ENCODE data around the gene MAFG. TPM values are rescaled to one million over a fixed set of nuclear protein-coding genes. Genes with fewer than 3 reads are reported as not detected.

The MAFG gene
- total RNA-seq, 1 donor from 2014 or later: 8.1 TPM

DNA sequence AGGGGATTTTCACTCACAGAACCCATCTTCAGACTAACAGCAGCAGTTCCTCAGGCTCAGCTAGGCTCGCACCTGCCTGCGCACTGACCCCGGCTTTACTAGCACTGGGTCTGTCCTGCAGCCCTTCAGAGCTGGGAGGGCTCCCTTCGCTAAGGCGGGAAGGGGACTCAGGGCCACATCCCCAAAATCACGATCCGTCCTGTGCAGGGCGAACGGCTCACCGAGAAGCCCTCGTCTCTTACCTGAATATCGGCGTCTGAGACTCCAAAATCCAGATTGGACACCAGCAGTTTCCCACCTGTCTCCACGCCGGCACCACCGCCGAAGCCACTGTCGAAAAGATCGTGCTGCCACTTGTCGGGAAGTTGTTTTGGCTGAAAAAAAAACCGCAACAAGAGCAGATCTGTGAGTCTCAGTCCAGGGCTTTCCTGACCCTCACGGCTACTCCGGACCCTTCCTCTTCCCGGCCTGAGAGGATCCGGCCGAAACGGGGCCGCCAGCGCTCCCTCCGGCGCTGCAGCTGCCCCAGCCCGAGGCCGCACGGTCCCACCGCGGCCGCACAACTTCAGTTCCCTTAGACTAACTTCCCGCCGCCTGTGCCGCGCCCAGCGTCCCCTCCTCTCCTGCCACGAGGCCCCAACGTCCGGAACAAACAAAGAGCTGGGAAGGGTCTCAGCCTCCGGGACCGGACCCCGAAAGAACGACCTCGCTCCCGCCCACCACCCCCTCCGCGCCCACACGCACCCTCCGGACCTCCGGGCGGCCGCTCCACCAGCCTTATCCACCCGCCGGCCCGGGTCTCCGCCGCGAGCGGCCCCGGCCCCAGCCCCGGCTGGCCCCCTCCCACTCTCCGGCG, 36.9 kb downstream of the MAFG start:
- Mint-ChIP-seq H3K9me3 (no peaks in the 10 kb centered on the region), H3K4me1 (peaks cover 16% of the 10 kb centered on the region), H3K4me3 (peak overlapping the region; percentile 92), H3K27ac (no peak overlapping the region), H3K36me3 (peaks cover 23% of the 10 kb centered on the region), H3K27me3 (ENCODE audit: insufficient read depth, low read depth) (peaks cover 3% of the 10 kb centered on the region)
- peak; percentile 50 for DNase-seq (ENCODE audit: low spot score)
- H3F3A ChIP-seq (ENCODE audit: low read depth): peaks cover 23% of the 10 kb centered on the region
- H3K36me3 ChIP-seq: peaks cover 12% of the 10 kb centered on the region
- no peak overlapping the region for H2AFZ ChIP-seq (replicated peaks)
- H3K27me3 ChIP-seq: no peaks in the 10 kb centered on the region
- H3K4me2 ChIP-seq: peak overlapping the region; percentile 83
- no peaks in the 10 kb centered on the region for H3K9me3 ChIP-seq (ENCODE audit: low read depth)
- peaks cover 7% of the 10 kb centered on the region for H3K4me1 ChIP-seq
- no peak overlapping the region for H3K27ac ChIP-seq
- H3K9ac ChIP-seq: peak overlapping the region; percentile 96
- H3K79me2 ChIP-seq (ENCODE audit: low read depth): peaks cover 68% of the 10 kb centered on the region
- no peak for TF ChIP-seq EZH2 (IDR thresholded peaks at IDR 0.05)
- TF ChIP-seq EZH2phosphoT487 (IDR thresholded peaks at IDR 0.05): no peak
- TF ChIP-seq CTCF (IDR thresholded peaks at IDR 0.05): no peak
- H3K4me3 ChIP-seq: peak overlapping the region; percentile 87
- peaks cover 22% of the 10 kb centered on the region for H4K20me1 ChIP-seq (ENCODE audit: low read depth)

- H3K36me3 Mint-ChIP-seq: peaks cover 26% of the 10 kb centered on the region
- Histone ChIP-seq H3K9ac (peak overlapping the region; percentile 96), H3K27ac (no peak overlapping the region), H3K36me3 (peaks cover 12% of the 10 kb centered on the region), H3K4me2 (peak overlapping the region; percentile 83), H3K27me3 (no peaks in the 10 kb centered on the region), H3K79me2 (ENCODE audit: low read depth) (peaks cover 68% of the 10 kb centered on the region), H3K4me3 (peak overlapping the region; percentile 87), H3K9me3 (ENCODE audit: low read depth) (no peaks in the 10 kb centered on the region), H3F3A (ENCODE audit: low read depth) (peaks cover 23% of the 10 kb centered on the region), H4K20me1 (ENCODE audit: low read depth) (peaks cover 22% of the 10 kb centered on the region), H2AFZ (replicated peaks) (no peak overlapping the region), H3K4me1 (peaks cover 7% of the 10 kb centered on the region)
- peak overlapping the region; percentile 92 for H3K4me3 Mint-ChIP-seq
- H3K4me1 Mint-ChIP-seq: peaks cover 16% of the 10 kb centered on the region
- H3K9me3 Mint-ChIP-seq: no peaks in the 10 kb centered on the region
- no peak overlapping the region for H3K27ac Mint-ChIP-seq
- DNase-seq (ENCODE audit: low spot score): no peak
- peaks cover 7% of the 10 kb centered on the region for H3K27me3 Mint-ChIP-seq (ENCODE audit: insufficient read depth, low read depth)
- TF ChIP-seq CTCF (IDR thresholded peaks at IDR 0.05): no peak
- TF ChIP-seq EZH2 (IDR thresholded peaks at IDR 0.05): no peak
- no peak for TF ChIP-seq EZH2phosphoT487 (IDR thresholded peaks at IDR 0.05)
Observed at GRCh38 chr17:81889602-81890001, 37.9 kb downstream of the MAFG start.

GRCh38 chr17:81888988-81889595, 38.4 kb downstream of the MAFG start:
- H3K4me1 ChIP-seq: peaks cover 7% of the 10 kb centered on the region
- peak overlapping the region; percentile 92 for H3K4me3 Mint-ChIP-seq
- no peak overlapping the region for H3K4me2 ChIP-seq
- peaks cover 16% of the 10 kb centered on the region for H3K4me1 Mint-ChIP-seq
- no peaks in the 10 kb centered on the region for H3K27me3 ChIP-seq
- H3K27ac ChIP-seq: no peak overlapping the region
- H3K36me3 ChIP-seq: peaks cover 12% of the 10 kb centered on the region
- H3K9ac ChIP-seq: no peak overlapping the region
- no peak overlapping the region for H3K4me3 ChIP-seq
- H3K9me3 ChIP-seq (ENCODE audit: low read depth): no peaks in the 10 kb centered on the region
- peaks cover 28% of the 10 kb centered on the region for H3F3A ChIP-seq (ENCODE audit: low read depth)
- no peak for DNase-seq (ENCODE audit: low spot score)
- H3K9me3 Mint-ChIP-seq: no peaks in the 10 kb centered on the region
- peaks cover 22% of the 10 kb centered on the region for H4K20me1 ChIP-seq (ENCODE audit: low read depth)
- peaks cover 65% of the 10 kb centered on the region for H3K79me2 ChIP-seq (ENCODE audit: low read depth)
- peak overlapping the region; percentile 29 for H3K27ac Mint-ChIP-seq
- H2AFZ ChIP-seq (replicated peaks): no peak overlapping the region
- TF ChIP-seq EZH2phosphoT487 (IDR thresholded peaks at IDR 0.05) (no peak), EZH2 (IDR thresholded peaks at IDR 0.05) (no peak), CTCF (IDR thresholded peaks at IDR 0.05) (no peak)
- H3K36me3 Mint-ChIP-seq: peaks cover 26% of the 10 kb centered on the region
- H3K27me3 Mint-ChIP-seq (ENCODE audit: insufficient read depth, low read depth): peaks cover 7% of the 10 kb centered on the region
